T-helper 22 cell (primary cell): Measurements from ENCODE around the gene SLC25A42.
"Not testable (repeated sequence)": the region's sequence is repeated elsewhere in the genome, so short reads cannot be mapped to it uniquely, and the experiment has no call there.

Experiments
- DNase-seq: peaks from one replicate; pipeline ENCODE4 v3.0.0-alpha.2; 2020; ENCODE audit warnings: low read depth

SLC25A42 gene

DNA sequence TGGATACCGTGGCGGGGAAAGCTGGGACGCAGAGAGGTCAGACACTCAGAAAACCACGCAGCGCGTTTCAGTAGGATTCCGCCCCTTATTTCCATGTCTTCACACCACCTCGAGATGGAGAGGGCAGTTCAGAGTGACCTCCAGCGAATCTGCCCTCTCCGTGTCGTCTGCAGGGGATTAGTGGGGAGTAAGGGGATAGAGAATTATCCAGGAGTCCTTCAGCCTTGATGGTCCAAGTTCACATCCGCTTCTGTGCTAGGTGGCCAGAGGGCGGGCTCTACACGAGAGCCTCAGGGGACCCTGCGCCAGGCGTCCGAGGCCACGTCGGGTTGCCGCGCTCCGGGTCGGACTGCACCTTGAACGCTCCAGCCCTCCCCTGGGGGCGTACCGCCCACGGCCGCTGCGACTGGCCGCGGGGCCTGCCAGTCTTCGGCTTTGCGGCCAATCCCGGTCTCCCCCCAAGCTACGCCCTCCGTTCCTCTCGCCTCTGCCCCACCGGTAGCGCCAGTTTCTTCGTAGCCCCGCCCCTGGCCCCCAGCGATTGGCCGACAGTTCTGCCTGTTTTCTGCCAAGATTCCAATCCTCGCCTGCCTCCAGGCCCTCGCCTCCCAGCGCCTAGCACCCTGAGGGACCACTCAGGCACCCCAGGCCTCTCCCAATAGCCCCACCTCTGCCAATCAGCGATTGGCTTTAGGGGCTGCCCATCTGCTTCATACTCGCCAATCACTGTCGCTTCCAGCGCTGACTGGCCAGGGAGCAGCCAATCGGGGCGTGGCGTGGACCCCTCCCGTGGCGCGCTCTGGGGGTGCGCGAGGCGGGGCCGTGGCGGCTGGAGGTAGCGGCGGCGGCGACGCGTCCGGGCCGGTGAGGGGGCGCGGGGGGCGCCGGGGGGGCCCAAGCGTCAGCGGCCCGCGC lies at the start of gene SLC25A42:
TSS of gene SLC25A42 (plus strand) at position 812 of the 915 bp plus-strand sequence. CDS start 32,131 bp downstream, outside the sequence.
- DNase-seq = peak; percentile 99

- DNase-seq = no peak
Observed at GRCh38 chr19:19021115-19021514, 42.7 kb upstream of the SLC25A42 start.

DNA sequence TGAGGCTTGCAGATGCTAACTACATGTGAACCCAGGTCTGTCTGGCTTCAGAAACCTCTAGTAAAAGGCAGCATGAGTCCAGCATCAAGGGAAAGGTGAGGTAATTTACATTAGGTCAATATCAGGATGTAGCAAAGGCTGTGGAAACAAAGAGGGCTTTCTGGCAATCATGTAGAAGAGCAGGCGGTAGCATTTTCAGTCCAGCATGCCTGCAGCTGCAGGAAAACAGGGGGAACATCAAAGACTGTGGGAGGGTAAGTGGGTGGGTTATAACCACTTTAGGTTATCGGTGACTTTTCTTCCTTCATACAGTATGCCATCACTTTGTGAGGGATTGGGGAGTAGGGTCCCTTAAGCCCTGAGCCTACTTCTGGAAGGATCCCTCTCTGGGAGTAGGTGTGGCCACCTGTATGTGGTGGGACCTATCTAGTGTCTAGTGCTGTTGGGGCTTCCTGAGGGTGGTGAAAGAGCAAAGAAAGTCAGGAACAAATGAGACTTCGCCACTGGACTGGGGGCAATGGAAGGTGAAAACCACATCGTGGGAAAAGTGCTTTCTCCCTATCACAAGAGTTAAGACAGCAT lies 41.3 kb upstream of the SLC25A42 start:
- no peak for DNase-seq

DNA sequence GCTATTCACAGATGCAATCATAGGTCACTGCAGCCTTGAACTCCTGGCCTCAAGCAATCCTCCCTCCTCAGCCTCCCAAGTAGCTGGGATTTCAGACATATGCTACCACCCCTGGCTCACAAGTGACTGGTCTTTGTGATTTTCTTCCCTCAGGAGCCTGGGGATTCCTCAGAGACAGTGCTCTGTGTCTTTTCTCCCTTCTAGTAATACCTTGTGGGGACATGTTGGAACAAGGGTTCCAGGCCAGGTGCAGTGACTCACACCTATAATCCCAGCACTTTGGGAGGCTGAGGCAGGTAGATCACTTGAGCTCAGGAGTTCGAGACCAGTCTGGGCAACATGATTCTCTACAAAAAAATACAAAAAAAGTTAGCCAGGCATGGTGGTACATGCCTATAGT lies 40.4 kb upstream of the SLC25A42 start:
- not testable (repeated sequence) for DNase-seq

DNA sequence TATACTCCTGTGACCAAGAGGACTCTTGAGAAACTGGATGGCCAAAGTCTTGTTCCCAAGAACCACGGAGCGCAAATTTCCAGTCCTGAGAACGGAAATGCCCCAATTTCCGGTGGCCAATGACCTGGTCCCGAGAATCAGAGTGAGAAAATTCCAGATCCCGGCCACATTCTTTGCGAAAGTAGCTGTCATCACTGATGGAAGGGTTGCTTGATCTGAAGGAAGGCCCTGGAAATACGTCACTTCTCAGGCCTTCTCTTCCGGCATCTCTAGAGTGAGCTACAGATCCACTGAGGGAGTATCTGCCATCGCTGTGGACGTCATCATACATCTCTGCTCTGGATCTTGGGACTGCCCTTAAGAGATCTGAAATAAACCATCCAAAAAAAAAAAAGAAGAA lies 37.9 kb upstream of the SLC25A42 start:
- DNase-seq = no peak

DNA sequence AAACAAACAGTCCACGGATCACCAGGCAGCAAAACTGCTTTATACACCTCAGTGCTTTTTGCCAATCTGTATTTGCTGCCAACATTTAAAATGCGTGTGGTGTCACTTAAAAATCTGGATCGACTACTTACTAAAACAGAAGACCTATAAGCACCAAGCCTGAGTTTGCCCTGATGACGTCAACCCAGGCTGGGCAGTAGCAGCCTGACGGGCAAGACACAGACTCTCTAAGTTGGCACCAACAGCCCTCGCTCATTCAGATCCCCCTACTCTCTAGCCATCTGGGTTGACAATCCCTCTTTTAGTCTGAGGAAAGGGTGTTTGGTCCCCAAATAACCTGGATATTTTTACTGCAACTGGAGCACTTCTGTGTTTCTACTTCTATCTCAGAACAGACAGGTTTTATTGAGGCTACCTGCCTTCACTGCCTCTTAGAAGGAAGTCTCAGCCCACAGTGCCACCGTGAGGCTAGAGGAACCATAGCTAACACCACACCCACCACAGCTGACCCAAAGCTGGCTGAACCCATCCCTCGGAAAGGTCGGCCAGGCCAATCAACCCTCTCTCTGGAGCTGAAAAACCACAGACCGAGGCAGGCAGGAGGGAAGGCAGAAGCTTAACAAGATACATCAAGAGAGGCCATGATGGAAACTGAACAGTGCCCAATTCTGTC lies 37.4 kb upstream of the SLC25A42 start:
- no peak for DNase-seq

DNA sequence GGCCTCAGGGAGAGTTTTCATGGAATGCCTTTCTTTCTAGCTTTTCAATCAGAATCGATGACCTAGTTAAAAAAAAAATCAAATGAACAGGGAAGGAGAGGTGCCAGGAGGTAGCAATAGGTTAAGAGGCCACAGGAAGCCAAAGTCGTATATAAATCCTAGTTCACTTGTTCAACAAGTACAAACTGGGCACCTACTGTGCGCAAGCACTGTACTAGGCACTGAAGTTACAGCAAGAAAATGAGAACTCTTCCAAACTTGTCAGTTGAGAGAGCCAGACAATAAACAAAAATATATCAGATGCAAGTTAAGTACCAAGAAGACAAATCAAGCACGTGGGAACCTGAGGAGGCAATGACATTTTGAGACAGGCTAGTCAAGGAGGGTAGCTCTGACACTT lies 36.6 kb upstream of the SLC25A42 start:
- DNase-seq = no peak

DNA sequence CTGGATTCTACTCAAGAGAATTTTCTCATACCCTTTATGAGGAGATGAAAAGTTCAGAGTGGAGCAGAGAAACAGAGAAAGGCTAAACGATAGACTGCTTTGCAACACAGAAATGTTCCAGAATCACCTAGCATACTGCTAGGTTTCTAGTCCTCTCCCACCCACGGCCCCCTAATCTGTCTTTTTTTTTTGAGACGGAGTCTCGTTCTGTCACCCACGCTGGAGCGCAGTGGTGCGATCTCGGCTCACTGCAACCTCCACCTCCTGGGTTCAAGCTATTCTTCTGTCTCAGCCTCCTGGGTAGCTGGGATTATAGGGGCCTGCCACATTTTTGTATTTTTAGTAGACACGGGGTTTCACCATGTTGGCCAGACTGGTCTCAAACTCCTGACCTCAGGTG lies 35.3 kb upstream of the SLC25A42 start:
- DNase-seq = no peak

- no peak for DNase-seq
Observed at GRCh38 chr19:19031891-19032290, 31.9 kb upstream of the SLC25A42 start.

DNA sequence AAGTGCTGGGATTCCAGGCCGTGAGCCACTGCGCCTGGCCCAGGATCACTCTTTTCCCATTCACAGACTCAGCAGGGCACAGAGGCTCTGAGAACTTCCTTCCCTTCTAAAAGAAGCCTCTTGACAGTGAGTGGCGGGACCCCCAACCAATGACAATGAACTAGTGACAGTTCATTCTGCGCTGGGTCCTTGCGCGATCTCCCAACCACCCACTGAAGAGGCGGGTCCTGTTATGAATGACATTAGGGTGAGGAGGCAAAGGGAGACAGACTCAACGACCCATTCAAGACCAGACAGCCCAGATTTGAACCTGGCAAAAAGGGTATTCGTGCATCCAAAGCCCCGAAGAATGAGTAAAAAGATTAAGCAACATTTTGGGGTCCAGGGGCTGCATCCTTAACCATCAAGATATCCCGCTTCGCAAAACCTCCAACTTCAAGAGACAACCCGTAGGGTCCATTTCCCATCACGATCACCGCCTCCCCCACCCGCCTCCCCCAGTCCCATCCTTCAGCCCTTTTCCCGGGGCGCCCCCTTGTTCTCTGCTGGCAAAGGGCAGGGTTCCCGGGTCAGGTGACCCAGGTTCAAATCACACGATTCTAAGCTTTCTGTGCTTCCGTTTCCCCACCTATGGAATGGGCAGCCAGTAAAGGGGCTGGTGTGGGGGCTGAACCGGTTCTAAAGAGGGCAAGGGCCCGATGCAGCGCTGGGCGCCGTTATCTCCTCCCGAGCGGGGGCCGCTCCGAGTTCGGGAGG lies 31.2 kb upstream of the SLC25A42 start:
- peak; percentile 40 for DNase-seq

- DNase-seq = no peak
Observed at GRCh38 chr19:19033176-19033425, 30.7 kb upstream of the SLC25A42 start.

GRCh38 chr19:19033426-19034203 lies 30.2 kb upstream of the SLC25A42 start, which contains the start of the genes ARMC6 and SUGP2:
ARMC6 (plus strand) TSS chr19:19033603; CDS start chr19:19034210, 607 bp downstream.
SUGP2 (minus strand) TSS chr19:19033517; CDS start chr19:19031071, 2,446 bp downstream.
- DNase-seq = peak; percentile 81

- peak; percentile 63 for DNase-seq
Observed at GRCh38 chr19:19034204-19034624, 29.6 kb upstream of the SLC25A42 start.

- DNase-seq = no peak
Observed at GRCh38 chr19:19039901-19040300, 23.9 kb upstream of the SLC25A42 start.

GRCh38 chr19:19040417-19040816 lies 23.4 kb upstream of the SLC25A42 start:
- DNase-seq = no peak

GRCh38 chr19:19042732-19043280 lies 21.0 kb upstream of the SLC25A42 start:
- DNase-seq = no peak

DNA sequence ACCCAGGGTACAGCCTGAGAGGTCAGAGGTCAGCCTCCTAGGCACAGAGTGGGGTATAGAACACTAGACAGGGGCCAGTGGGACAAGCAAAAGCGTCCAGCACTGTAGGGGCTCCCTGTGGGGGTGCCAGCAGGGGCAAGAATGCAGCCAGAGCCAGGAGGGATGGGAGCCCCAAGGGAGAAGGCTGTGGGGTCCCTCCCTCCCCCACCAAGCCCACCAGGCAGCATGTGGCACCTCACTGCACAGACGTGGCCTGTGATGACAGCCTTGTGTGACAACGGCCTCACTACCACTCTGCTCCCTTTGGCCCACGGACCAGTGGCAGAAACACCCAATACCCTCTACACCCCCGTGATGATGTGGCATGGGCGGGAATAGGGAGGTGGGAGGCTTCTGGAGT lies 20.3 kb upstream of the SLC25A42 start:
- DNase-seq = no peak

- DNase-seq = no peak
Observed at GRCh38 chr19:19043881-19044280, 19.9 kb upstream of the SLC25A42 start.

GRCh38 chr19:19049406-19049805 lies 14.4 kb upstream of the SLC25A42 start:
- DNase-seq = no peak

- DNase-seq = no peak
Observed at GRCh38 chr19:19050104-19050503, 13.7 kb upstream of the SLC25A42 start.

DNA sequence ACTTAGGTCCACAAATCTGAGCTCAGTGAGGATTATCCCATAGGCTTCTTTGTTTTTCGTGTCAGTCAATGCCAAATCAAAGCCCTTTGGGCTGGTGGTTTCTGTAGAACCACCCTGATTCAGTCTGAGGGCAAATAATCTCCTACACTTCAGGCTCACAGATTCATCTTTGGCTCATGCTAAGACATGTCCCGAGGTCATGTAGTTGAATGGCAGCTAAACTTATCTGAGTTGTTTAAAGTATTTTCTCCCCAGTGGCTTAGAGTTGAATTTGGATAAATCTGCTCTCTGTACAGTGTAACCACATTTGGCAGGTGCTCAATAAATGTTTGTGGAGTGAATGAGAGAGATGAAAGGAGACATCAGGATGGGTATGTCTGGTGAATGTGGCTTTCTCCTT lies 13.1 kb upstream of the SLC25A42 start:
- DNase-seq = no peak
